NCI-H2227 treated with DMSO at 0.1 percent for 48 hours (cell line): Measurements from ENCODE around the gene FCRLB.
"Not testable (repeated sequence)": the region's sequence is repeated elsewhere in the genome, so short reads cannot be mapped to it uniquely, and the experiment has no call there.

ENCODE experiments used
- DNase-seq: peaks from one replicate; lab custom pipeline; 2025; lab: John Stamatoyannopoulos, UW

FCRLB gene, protein sequence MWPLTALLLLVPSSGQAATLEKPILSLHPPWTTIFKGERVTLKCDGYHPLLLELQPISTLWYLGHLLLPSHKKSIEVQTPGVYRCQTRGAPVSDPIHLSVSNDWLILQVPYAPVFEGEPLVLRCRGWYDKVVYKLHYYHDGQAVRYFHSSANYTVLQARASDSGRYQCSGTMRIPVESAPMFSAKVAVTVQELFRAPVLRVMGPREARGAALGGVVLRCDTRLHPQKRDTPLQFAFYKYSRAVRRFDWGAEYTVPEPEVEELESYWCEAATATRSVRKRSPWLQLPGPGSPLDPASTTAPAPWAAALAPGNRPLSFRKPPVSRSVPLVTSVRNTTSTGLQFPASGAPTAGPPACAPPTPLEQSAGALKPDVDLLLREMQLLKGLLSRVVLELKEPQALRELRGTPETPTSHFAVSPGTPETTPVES

DNA sequence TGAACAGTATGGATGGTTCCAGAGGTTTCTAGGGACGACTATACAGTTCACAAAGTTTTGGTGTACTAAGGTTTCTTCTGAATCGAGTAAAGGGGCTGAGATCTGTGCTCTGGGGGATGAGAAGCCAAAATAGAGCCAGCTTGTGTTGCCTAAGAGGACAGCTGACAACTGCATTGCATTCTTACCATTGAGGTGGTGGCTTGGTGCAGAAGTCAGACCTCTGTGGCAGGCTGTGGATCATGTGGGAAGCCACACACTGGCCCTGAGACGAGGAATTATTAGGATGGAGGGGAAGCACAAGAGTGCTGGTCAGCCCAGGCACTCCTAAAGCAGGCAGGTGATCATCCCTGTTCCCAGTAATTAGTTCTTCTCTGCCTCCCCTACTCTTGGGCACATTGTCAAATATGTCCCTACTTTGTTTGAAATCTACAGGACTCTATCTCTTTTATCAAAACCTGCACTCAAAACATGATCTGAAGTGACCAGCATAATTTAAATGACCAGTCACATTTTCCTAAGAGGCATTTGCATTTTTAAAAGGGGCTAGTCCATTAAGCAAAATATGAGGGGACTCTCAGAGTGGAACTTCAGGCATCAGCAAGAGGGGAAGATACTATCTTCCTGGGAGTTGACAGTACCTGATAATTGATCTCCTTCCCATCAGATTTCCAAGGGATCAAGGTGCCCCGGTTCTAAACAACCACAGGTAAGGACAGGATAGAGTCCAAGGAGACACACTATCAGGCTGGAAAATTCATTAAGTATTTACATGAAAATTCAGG, at the start of gene FCRLB:
TSS of gene FCRLB (plus strand) at position 589 of the 782 bp plus-strand sequence. CDS start 1,129 bp downstream, outside the sequence.
- no peak for DNase-seq

DNA sequence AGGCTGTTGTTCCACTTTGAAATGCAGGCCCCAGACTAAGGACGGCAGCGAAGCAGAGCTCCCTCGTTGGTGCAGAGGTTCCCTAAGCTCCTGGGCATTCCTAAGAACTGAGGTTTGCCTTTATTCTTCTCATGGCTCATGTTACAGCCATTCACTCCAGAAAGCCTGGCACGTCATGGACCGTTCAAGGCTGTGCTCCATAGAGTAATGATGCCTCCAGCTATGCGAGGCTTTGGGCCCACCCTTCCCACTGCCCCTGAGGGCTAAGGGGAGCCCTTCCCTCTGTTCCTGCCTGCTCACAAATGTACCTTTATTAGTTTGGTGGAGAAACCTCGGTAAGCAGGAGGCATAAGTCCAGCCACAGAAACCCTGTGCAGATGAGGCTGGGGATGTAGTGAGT, 47.9 kb upstream of the FCRLB start:
- not testable (repeated sequence) for DNase-seq

DNA sequence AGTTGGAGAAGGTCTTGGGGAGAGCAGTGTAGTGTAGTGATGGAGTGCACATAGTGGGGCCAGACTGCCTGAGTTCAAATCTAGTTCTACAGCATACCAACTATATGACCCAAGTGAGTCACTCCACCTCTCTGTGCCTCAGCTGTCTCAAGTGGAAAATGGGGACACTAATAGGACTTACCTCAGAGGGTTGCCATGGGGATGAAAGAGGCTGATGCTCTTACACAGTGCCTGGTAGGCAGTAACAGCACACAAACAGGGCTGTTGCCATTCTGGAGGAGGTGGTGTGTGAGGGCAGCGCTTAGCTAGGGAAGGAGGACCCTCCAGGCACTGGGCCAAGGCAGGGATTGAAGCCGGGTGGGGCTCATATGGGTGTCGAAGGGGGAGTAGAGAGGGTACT, 46.9 kb upstream of the FCRLB start:
- not testable (repeated sequence) for DNase-seq

DNA sequence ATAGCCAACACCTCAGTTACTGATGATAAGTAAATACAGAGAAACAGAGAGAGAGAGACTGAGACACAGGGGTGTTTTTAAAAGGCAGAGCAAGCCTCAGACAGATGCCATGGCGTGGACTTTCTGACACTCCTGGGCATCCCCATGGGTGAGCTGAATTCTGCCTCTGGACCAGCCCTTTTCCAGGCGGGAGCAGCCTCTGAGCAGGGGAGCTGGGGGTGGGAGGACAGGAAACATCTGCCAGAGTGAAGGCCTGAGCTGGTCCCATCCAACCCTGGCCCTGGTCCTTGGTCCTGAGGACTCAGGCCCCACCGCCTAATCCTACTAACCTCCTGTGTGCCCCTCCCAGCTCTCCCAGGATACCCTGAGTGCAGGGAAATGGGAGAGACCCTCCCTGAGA, 46.4 kb upstream of the FCRLB start:
- DNase-seq = not testable (repeated sequence)

DNA sequence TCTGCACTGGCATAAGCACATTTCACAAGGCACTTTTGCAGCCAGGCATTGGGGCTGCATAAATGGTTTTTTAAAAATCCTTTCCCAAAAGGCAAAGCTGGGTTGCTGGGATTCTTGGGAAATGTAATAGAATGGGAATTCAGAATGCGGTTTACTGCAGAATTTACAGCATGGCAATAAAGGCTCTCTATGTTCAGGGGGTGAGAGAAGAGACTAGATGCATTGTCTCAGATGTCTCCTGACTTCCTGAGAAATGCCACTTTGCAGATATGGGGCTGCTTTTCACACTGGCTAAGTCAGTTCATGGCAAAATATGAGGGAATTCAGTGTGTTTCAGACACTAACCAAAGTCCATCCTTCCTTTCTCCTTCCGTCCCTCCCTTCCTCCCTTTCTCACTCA, 44.9 kb upstream of the FCRLB start:
- no peak for DNase-seq

DNA sequence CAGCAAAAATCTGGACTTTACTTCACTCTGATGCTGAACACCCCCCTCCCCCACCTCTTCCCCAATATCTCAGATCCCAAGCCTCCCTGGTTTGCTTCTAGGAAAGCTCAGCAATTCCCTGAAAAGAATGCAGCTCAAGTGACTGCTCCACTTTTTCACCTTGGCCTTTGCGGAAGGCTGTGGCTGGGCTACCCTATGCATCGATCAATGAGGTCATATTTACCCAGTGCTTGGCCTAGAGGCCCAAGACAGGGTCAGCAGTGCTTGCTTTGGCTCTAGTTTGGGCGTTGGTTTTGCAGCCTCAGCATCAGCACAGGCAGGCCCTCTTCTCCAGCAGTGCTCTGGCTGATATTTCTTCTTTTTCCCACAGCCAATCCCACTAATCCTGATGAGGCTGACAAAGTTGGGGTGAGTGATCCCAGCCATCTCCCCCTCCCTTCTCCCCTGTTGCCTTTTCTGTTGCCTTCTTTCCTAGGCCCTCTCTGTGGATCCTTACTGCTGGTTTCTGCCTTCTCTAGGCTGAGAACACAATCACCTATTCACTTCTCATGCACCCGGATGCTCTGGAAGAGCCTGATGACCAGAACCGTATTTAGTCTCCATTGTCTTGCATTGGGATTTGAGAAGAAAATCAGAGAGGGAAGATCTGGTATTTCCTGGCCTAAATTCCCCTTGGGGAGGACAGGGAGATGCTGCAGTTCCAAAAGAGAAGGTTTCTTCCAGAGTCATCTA, 44.2 kb upstream of the FCRLB start:
- no peak for DNase-seq

DNA sequence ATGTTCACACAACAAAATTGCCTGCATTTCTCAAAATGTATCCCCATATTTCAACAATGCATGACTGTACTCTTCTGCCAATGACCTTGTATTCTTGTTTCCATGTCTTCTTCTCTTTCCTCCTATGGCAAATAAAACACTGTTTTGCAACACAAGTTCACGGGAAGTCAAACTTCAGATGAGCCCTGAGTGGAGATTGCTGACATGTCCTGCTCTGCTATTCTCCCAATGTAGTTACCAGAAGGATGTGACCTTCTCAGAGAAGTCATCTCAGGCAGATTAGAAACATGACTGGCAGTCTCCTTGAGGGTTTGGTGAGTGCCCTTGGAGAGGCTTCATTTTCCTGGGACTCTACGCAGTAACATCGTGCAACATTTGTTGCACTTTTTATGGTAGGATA, 42.8 kb upstream of the FCRLB start:
- no peak for DNase-seq

DNA sequence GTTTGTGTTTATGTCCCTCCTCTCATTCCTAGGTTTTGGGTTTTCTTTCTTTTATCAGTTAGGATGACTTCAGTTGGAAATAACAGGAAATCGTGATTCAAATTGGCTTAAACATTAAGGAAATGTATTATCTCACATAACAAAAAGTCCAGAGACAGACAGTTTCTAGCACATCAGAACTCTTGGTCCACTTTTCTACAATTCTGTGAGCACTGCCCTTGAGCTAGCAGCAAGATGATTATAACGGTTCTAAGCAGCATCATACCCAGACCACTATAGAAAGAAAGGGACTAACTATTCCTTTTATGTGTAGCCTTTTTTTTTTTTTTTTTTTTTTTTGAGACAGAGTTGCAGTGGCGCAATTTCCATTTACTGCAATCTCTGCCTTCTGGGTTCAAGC, 39.5 kb upstream of the FCRLB start:
- DNase-seq = no peak

DNA sequence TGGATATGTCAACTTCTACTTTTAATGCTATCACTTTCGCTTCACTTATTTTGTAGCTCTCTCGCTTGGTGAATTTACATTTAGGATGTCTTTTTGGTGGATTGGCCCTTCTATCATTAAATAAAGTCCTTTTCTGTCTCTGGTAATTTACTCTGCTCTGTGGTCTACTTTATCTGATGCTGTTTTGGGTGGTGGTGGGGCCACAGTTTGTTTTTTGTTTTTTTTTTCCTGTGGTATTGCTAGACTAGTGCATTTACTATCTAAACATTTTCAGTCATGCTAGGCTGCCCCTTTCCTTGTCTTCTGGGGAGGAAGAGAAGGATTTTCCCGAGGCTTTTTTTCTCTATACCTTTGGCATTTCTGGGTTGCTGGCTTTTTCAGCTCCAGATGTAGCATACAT, 32.4 kb upstream of the FCRLB start:
- DNase-seq = no peak

DNA sequence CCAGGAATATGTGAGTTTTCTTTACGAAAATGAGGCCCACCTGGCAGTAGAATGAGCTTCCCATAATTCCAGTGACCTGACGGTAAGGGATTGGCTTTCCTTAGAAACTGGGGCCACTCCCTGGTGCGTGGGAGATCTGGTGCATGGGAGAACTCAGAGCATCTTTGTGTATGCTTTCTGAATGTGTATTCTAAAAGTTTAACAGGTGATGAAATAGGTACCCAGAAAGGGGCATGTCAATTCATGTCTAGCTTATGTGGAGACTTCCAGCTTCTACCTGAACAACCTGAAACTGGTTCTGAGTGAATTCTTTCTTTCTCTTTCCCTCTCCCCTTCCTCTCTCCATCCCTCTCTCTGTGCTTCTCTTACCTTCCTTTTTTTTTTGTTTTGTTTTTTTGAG, 29.5 kb upstream of the FCRLB start:
- no peak for DNase-seq

DNA sequence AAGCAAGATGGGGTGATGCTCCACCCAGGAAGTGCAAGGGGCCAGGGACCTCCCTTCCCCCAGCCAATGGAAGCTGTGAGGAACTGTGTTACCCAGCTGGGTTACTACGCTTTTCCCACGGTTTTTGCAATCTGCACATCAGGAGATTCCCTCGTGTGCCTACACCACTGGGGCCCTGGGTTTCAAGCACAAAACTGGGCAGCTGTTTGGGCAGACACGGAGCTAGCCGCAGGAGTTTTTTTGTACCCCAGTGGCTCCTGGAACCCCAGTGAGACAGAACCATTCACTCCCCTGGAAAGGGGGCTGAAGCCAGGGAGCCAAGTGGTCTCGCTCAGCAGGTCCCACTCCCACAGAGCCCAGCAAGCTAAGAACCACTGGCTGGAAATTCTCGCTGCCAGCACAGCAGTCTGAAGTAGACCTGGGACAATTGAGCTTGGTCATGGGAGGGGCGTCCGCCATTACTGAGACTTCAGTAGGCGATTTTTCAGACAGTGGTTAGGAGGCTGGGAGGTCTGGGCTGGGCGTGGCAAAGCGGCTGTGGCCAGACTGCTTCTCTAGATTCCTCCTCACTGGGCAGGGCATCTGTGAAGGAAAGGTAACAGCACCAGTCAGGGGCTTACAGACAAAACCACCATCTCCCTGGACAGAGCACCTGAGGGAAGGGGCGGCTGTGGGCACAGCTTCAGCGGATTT, 28.2 kb upstream of the FCRLB start:
- DNase-seq = peak; percentile 31

DNA sequence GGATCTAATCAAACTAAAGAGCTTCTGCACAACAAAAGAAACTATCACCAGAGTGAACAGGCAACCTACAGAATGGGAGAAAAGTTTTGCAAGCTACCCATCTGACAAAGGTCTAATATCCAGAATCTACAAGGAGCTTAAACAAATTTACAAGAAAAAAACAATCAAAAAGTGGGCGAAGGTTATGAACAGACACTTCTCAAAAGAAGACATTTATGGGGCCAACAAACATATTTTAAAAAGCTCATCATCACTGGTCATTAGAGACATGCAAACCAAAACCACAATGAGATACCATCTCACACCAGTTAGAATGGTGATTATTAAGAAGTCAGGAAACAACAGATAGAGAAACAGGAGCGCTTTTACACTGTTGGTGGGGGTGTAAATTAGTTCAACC, 23.0 kb upstream of the FCRLB start:
- not testable (repeated sequence) for DNase-seq

DNA sequence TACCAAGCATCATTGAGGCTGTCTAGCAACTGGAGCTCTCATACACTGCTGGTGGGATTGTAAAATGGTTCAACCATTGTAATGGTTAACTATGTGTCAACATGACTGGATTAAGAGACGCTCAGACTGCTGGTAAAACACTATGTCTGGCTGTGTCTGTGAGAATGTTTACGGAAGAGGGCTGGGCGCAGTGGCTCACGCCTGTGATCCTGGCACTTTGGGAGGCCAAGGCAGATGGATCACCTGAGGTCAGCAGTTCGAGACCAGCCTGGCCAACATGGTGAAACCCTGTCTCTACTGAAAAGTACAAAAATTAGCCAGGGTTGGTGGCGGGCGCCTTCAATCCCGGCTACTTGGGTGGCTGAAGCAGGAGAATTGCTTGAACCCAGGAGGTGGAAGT, 19.1 kb upstream of the FCRLB start:
- DNase-seq = no peak

DNA sequence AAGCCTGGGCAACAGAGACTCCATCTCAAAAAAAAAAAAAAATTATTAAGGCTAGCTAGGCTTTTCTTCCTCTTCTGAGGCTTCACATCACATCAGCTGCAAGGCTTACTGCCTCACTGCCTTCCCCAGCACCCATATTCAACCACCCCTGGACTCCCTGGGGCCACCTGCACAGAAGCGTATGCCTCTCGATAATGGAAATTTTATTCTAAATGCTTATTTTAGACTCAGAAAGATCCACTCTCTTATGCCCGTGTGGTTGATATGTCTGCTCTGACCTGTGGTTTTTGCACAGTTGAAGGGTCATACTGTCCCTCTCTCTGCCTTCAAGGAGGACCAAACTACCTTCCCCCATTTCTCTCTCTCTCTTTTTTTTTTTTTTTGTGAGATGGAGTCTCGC, 15.8 kb upstream of the FCRLB start:
- DNase-seq = no peak

DNA sequence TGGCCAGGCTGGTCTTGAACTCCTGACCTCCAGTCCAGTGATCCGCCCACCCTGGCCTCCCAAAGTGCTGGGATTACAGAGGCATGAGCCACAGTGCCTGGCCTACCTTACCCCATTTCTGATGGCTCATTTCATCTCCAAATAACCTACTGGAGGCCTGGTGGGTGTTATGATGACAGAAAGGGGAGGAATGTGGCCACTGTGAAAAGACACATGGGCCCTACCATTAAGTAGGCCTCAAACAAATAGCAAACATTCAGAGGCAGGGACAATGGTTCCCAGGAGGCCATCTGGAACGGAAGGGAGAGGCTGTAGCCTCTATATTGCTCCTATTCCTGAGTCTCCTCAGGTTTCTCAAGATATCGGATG, 15.2 kb upstream of the FCRLB start:
- DNase-seq = no peak

DNA sequence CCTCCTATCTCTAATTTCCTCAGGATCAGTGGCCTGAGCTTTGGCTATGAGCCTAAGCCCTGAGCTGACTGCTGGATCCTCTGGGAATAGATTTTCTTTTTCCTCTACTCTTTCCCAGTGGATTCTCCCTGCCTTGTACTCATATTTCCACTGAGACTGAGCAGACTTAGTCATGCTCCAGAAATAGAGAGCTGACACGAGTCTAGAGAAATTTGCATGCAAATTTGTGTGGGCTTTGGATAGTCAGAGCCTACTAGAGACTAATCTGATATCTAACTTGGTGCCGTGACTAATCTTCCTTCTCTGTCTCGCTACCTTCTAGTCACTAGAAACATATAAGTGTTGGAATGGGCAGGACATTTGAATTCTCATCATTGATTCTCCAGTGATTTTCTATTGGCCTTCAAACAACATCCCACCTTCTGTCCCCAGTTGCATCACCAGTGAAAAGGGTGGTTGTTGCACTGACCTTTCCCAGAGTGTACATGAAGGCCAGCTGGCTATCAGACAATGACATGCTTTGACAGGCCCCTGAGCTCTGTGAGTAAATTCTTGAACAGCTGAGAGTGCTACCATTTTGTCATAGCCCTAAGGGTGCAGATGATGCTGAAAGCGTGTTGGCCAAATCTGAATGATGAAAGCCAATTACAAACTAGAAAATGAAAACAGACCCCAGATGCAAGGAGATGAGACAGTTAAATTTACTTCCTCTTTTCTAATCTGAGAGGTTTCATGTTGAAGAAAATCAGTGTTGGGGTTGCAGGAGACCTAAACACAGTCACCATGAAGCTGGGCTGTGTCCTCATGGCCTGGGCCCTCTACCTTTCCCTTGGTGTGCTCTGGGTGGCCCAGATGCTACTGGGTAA, 14.6 kb upstream of the FCRLB start, which contains the start of gene FCRLA:
TSS of gene FCRLA (plus strand) at position 748 of the 866 bp plus-strand sequence. CDS start at position 784, 36 bp downstream.
- no peak for DNase-seq

DNA sequence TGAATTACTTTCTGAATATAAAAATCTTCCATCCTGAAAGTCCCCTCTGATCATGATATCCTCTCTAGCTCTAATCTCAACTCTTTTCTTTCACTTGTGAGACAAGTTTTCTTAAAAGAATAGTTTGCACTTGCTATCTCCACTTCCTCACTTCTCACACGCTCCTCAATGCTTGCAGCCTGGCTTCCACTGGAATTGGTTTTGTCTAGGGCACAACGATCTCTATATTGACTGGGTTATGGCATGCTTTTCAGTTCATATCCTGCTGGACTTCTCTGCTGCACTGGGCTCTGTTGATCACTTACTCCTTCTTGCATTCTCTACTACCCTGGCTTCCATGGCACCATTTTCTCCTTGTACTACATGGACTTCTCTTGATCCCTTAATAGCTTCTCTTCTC, 13.8 kb upstream of the FCRLB start:
- no peak for DNase-seq

DNA sequence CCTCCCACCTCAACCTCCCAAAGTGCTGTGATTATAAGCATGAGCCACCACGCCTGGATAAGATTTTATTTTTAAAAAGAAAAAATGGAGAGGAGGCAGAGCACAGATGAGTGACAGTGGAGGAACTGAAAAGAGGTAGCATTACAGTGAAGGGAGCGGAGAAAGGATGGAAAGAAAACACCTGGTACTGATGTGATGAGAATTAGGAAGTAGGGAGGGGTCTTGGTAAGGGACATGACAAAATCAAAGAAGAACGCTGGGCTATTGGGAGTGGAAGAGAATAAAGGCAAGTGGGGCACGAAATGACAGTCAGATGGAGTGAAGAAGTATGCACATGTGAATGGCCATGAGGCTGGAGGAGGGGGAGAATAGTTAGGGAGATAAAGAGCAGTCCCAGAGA, 12.0 kb upstream of the FCRLB start:
- DNase-seq = no peak

DNA sequence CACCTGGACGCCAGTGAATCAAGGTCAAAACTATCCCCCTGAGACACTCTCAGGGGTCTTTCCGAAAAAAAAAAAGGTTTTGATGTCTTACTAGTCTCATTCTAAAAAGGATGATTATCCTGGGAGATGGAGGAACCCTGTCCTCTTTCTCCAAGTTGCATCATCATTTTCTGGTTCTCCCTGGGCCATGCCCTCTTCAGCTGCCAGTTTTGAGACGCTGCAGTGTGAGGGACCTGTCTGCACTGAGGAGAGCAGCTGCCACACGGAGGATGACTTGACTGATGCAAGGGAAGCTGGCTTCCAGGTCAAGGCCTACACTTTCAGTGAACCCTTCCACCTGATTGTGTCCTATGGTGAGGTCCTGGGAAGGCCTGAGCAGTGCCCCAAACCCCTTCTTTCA, 10.8 kb upstream of the FCRLB start:
- no peak for DNase-seq

DNA sequence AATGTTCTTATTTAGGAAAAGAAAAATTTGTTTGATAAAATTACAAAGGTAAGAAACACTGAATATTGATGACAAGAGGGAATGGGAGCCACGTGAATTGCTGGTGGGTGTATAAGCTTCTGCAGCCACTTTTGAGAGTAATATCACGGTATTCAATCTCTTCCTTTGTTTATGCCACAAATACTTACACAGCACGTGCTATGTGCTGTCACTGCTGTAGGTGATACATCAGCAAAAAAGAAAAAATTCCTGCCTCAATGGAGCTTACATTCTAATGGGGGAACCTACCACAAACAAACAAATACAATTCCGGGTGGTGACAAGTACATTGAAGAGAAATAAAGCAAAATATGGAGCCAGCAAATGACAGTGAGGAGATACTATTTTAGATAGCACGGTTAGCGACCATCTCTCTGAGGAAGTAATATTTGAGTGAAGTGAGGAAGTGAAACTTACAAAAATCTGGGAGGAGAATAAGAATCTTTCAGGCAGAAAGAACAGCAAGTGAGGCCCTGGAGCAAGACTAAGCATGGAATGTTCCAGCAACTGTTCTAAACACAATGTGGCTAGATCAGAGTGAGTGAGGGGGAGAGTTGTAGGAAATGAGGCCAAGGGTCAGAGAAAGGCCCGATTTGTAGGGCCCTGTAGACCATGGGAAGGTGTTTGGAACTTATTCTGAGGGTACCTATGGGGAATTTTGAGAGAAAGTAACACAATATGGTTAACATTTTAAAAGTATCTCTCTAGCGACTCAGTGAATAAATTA, 2.6 kb upstream of the FCRLB start:
- DNase-seq = no peak

DNA sequence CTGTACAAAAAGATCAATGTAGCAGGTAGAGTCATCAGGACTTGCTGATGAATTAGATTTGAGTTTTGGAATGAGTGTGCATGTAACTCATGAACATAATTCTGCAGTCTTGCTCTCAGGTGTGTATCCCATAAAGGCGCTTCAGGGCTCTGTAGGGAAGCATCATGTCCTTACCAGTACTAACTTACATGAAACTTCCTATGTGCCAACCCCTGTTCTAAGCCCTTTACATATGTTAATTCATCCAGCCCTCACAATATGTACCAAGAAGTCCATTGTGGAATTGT, 2.1 kb upstream of the FCRLB start:
- DNase-seq = no peak
